Endometrium (tissue), 2 donors: ENCODE measurements around the gene TMEM121.

Experiments used
- FAIRE-seq: peaks from 2 replicates; lab custom pipeline; 2012; peaks lifted over from hg19 to GRCh38; lab: Jason Lieb, UNC
- donor health status: control.
- donor health status: control.

Gene TMEM121

DNA sequence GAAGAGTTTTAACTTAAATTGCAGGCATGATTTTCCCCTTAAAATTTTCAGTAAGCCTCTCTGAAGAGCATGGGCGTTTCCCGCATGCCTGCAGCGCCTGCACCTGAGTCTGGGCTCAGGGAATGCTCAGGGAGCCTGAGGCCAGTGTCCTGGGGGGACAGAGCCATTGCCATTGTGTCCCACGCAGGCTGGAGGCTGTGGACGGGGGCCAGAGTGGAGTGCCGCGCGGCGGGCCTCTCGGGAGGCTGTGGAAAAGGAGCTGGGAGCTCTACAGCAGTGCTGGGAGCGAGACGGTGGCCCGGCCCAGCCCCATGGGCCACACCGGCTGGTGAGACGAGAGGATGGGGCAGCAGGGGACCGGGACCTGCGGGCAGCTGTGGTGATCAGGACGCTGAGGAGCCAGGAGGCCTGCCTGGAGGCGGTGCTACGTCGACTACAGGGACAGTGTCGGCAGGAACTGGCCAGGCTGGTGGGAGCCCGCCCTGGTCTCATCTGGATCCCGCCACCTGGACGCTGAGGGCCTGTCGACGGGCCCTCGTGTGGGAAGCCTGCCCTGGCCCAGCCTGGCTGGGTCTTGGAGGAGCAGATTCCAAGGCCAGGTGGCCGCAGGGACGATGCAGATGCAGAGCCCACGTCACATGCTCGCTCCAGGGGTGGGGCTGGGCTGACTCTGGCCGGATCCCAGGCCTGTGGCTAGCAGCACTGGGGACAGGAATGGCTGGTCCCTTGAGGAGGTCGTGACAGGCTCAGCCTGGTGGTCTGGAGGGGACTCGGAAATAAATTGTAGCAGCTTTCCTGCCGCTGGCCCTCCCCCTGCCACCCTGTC lies 27.7 kb upstream of the TMEM121 start:
- no peak for FAIRE-seq

- FAIRE-seq = no peak
These were observed 26.9 kb upstream of the TMEM121 start for GRCh38 chr14:105499256-105500035.

- no peak for FAIRE-seq
These were observed 26.2 kb upstream of the TMEM121 start for GRCh38 chr14:105500036-105500725.

DNA sequence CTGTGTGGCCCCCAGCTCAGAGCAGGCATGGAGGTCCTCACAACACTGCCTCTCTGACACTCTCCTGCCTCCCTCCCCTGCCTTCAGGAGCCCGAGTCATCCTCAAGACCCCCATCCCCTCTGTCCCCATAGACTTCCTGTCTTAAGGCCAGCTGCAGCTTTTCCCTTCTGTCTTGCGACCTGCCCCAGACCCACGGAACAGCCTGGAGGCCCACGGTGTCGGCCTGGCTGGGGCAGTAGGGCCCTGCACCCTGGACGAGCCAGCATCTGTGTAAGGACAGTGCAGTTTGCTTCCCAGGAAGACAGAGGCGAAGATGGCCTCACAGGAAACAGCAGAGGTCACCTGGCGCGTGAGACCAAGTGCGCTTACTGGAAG lies 25.7 kb upstream of the TMEM121 start:
- FAIRE-seq = no peak

DNA sequence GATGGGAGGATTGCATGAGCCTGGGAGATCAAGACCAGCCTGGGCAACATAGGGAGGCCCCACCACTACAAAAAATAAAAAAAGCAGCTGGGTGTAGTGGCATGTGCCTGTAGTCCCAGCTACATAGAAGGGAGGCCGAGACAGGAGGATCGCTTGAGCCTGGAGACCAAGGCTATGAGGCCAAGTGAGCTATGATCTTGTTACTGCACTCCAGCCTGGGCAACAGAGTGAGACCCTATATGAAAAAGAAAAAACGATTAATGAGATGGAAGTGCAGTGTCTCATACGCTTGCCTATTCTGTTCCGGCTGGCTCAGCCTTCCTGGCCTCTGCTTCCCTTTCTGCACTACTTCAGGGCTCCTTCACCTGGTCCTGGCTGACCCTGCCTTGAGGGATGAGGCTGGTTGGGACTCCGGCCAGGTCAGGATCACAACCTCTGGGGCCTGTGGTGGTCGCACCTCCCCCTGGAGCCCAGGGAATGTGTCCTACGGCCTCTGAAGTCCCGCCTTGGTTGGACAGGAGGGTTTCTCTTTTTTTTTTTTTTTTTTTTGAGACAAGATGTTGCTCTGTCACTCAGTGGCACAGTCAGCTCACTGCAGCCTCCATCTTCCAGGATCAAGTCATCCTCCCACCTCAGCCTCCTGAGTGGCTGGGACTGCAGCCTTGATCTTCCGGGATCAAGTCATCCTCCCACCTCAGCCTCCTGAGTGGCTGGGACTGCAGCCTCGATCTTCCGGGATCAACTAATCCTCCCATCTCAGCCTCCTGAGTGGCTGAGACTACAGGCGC lies 24.7 kb upstream of the TMEM121 start:
- FAIRE-seq = no peak

- no peak for FAIRE-seq
These were observed 23.7 kb upstream of the TMEM121 start for GRCh38 chr14:105502446-105503295.

GRCh38 chr14:105503296-105503640 lies 23.1 kb upstream of the TMEM121 start:
- no peak for FAIRE-seq

GRCh38 chr14:105503935-105504692 lies 22.3 kb upstream of the TMEM121 start:
- FAIRE-seq = no peak

DNA sequence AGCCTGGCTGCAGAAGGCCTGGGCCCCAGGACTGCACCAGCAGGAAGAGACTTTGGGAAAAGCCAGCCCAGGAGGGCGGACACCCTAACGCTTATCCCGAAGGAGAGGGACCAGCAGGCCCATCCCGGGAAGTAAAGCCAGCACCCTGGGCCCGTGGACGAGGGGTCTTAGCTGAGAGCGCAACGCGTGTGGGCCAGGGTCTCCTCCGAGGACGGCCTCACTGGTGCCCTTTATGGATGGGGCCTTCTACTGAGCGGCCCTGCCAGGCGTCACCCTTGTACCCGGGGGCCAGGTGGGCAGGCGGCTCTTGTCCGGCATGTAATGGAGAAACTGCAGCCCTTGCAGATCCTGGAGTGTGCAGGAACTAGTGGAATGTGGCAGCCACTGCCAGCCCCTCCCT lies 21.3 kb upstream of the TMEM121 start:
- FAIRE-seq = no peak

DNA sequence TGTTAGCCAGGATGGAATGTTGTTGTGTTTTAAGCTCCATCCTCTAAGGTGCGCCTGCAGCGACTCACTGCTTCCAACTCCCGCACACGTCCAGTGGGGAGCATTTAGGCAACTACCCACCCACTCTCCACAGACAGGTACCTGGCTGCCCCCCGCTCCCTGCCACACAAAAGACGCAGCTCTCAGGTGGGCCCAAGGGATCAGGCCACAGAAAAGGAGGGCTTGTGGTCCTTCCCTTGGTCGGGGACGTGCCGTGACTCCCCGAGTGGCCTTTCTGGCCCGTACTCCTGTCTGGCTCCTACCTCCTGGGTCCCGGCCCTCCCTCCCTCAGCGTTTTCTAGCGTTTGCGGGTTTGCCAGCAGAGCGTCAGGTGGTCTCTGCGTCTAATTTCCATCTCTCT lies 19.1 kb upstream of the TMEM121 start:
- FAIRE-seq = no peak

DNA sequence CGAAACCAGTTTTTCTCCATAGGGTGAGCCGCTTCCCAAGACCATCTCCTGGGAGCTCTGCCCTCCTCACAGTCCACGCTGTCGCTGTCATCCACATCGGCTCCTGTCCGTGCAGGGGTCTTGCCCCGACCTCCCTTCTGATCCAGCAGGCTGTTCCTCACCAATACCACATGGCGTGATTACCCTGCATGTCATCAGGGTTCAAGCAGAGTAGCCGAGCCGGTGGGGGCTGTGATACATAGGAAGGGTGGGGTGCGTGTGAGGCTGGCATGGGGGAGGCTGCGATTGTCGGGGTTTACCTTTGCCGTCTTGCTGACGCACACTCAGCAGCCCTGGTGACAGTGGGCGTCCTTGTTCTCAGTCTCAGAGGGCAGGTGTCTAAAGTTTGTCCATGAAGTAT lies 18.3 kb upstream of the TMEM121 start:
- no peak for FAIRE-seq

DNA sequence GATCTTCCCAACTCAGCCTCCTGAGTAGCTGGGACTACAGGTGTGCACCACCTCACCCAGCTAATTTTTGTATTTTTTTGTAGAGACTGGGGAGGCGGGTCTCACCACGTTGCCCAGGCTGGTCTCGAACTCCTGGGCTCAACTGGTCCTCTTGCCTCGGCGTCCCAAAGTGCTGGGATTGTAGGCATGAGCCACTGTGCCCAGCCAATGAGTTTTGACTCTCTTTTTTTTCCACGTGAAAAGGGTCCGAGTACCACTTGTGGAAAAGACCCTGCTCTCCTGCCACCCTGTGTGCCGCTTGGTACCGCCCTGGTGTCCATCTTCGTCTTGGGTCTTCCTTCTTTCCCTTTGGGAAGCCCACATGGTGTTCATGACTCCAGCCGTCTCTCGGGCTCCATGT lies 17.8 kb upstream of the TMEM121 start:
- no peak for FAIRE-seq

DNA sequence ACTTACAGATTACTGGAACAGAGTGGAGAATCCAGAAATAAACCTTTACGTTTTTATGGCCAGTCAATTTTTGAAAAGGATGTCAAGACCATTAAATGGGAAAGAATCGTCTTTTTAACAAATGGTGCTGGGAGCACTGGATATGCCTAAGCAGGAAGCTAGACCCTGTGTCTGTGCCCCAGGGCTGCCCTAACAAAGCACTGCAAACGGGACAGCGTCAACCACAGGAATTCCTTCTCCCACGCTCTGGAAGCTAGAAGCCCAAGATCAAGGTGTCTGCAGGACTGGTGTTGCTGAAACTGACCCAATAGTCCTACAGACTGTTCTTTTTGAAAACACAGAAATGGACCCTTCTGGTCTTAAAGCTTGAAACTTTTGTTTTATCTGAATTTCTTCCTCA lies 9.3 kb upstream of the TMEM121 start:
- no peak for FAIRE-seq

DNA sequence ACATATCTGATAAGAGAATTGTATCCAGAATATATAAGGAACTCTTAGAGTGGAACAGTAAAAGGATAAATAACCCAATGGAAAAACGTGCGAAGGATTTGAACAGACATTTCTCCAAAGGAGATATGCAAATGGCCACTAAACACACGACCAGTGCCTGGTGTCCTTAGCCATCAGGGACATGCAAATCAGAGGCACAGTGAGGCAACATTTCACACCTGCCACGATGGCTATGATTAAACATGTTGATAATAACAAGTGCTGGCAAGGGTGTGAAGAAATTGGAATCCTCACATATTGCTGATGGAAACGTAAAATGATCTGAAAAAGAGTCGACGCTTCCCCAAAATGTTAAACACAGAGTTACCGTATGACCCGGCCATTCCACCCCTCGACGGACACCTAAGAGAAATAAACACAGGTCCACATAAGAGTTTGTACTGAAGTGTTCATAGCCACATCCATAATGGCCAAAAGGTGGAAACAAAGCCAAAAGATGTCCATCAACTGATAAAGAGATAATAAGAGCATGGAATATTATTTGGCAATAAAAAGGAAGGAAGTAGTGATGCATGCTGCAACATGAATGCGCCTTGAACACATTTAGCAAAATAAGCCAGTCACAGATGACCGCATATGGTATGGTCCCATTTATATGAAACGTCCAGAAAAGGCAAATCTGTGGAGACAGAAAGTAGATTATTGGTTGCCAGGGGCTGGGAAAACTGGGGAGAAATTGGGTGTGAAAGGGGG lies 6.3 kb upstream of the TMEM121 start:
- no peak for FAIRE-seq

GRCh38 chr14:105525326-105525725 lies 1.1 kb upstream of the TMEM121 start:
- no peak for FAIRE-seq

DNA sequence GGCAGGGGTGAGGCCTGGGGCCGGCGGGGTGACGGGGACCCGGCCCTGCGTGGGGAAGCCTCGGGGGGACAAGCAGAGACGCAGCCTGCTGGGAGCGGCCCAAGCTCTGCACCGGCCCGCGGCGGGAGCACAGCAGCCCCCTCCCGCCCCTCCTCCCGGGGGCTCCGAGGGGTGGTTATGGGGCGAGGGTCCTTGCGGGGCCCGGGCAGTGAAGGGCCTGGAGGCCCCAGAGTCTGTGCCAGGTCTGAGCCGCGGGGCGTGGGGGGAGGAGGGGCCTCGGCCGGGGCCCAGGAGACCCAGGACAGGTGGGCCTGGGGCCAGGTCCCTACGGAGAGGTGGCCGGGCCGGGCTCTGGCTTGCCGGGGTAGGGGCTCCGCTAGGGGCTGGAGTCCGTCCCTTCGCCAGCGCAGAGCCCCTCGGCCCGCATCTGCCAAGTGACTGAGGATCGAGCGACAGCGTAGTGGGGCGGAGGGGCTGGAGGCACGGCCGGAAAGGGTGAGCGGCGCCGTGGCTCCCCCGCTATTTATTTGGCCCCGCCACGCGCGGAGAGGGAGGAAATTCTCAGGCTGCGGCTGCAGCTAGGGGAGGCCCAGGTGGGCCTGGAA lies 495 bp downstream of the TMEM121 start:
- FAIRE-seq = no peak

- FAIRE-seq = no peak
These were observed 1.0 kb downstream of the TMEM121 start for GRCh38 chr14:105527381-105527825.

DNA sequence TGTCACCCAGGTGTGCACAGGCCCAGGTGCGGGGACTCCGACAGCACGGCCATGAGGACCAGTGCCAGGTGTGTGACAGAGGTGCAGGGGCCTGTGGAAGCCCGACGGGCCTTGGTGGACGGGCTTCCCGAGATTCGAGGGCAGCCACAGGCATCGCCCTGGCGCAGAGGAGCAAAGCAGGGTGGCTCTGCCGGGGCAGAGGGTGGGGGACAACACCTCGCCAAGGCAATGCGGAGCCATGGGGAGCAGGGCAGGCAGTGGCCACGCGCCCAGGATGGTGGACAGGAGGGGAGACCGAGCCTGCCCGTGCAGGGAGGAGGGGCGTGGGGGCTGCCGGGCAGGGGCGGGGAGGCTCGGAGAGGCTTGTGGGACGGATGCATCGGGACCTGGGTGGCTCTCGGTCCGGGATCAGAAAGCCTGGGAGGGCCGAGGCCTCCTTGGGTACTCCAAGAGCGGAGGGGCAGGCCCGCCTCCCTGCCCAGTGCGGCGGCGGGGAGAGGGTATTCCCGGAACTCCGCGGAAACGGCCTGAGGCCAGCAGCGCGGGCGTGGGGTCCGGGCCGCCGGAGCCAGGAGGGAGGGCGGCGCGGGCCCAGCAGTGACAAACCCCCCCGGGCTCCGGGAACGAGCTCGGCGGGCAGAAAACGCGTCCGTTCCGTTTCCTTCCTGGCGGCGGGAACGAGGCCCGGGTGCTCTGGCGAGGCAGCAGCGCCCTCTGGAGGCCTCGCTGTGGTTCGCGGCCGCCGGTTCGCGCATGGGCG lies 1.6 kb downstream of the TMEM121 start:
- no peak for FAIRE-seq
